KMS-11 (cell line): ENCODE data around the gene STBD1.
A peak's percentile ranks its signal among the peaks of the same experiment; 100 is the strongest.

Experiments
- H2AFZ ChIP-seq: fragments of 200-600 bp; sonication (generic); 2 replicates; pipeline ENCODE4 v1.6.1; 2016; ENCODE audit warnings: antibody characterized with exemption, mixed run types, low read depth
- H3K27ac ChIP-seq: fragments of 200-600 bp; sonication (generic); 2 replicates; pipeline ENCODE4 v1.6.1; 2016; ENCODE audit warnings: mild to moderate bottlenecking, mixed run types
- H3K27me3 ChIP-seq: fragments of 200-600 bp; sonication (generic); 2 replicates; pipeline ENCODE4 v1.6.1; 2017; ENCODE audit warnings: mild to moderate bottlenecking, low read depth, mixed run types, moderate library complexity; ENCODE audit not compliant: insufficient read depth
- H3K36me3 ChIP-seq: fragments of 200-600 bp; sonication (generic); 2 replicates; pipeline ENCODE4 v1.6.1; 2017; ENCODE audit warnings: mild to moderate bottlenecking, mixed run types; ENCODE audit not compliant: insufficient read depth
- H3K4me1 ChIP-seq: fragments of 200-600 bp; sonication (generic); 2 replicates; pipeline ENCODE4 v1.6.1; 2016; ENCODE audit warnings: mild to moderate bottlenecking, low read depth, mixed run types; ENCODE audit not compliant: poor library complexity, severe bottlenecking
- H3K4me2 ChIP-seq: fragments of 200-600 bp; sonication (generic); 2 replicates; pipeline ENCODE4 v1.7.0; 2016; ENCODE audit warnings: mild to moderate bottlenecking, mixed run types
- H3K4me3 ChIP-seq: fragments of 200-600 bp; sonication (generic); IDR thresholded peaks from 2 replicates; pipeline ENCODE4 v1.6.1; 2017; ENCODE audit warnings: low read depth, low read length, mixed read lengths; ENCODE audit not compliant: insufficient read depth
- H3K79me2 ChIP-seq: fragments of 200-600 bp; sonication (generic); 2 replicates; pipeline ENCODE4 v1.6.1; 2016; ENCODE audit warnings: low read depth, mixed run types; ENCODE audit not compliant: insufficient read depth
- H3K9ac ChIP-seq: fragments of 200-600 bp; sonication (generic); 2 replicates; pipeline ENCODE4 v1.6.1; 2016; ENCODE audit warnings: mild to moderate bottlenecking, mixed run types
- H4K20me1 ChIP-seq: fragments of 200-600 bp; sonication (generic); 2 replicates; pipeline ENCODE4 v1.6.1; 2016; ENCODE audit warnings: mild to moderate bottlenecking, mixed run types; ENCODE audit not compliant: insufficient read depth
- TF ChIP-seq, protein P1 (sequence below): fragments of 200-600 bp; sonication (generic); conservative IDR thresholded peaks from 2 replicates; pipeline ENCODE4 v1.6.1; 2017; ENCODE audit warnings: low read depth, mild to moderate bottlenecking, antibody characterized with exemption, low read length, moderate library complexity, mixed read lengths

Gene STBD1

GRCh38 chr4:76308548-76308947, 2.0 kb downstream of the STBD1 start:
- TF ChIP-seq, protein P1, sequence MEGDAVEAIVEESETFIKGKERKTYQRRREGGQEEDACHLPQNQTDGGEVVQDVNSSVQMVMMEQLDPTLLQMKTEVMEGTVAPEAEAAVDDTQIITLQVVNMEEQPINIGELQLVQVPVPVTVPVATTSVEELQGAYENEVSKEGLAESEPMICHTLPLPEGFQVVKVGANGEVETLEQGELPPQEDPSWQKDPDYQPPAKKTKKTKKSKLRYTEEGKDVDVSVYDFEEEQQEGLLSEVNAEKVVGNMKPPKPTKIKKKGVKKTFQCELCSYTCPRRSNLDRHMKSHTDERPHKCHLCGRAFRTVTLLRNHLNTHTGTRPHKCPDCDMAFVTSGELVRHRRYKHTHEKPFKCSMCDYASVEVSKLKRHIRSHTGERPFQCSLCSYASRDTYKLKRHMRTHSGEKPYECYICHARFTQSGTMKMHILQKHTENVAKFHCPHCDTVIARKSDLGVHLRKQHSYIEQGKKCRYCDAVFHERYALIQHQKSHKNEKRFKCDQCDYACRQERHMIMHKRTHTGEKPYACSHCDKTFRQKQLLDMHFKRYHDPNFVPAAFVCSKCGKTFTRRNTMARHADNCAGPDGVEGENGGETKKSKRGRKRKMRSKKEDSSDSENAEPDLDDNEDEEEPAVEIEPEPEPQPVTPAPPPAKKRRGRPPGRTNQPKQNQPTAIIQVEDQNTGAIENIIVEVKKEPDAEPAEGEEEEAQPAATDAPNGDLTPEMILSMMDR = no peak
- H3K9ac ChIP-seq = no peak overlapping the region
- H3K79me2 ChIP-seq = peaks cover 73% of the 10 kb centered on the region
- no peak overlapping the region for H3K27ac ChIP-seq
- H2AFZ ChIP-seq = no peak overlapping the region
- H3K4me2 ChIP-seq = peak overlapping the region; percentile 59
- 0 out of 2 replicates have a peak, but pooled peaks cover 5% of the 10 kb centered on the region for H4K20me1 ChIP-seq
- no peak overlapping the region for H3K4me3 ChIP-seq
- no peaks in the 10 kb centered on the region for H3K27me3 ChIP-seq
- H3K36me3 ChIP-seq = peaks cover 19% of the 10 kb centered on the region; the same call in 1 of the 2 replicates
- H3K4me1 ChIP-seq = peaks cover 69% of the 10 kb centered on the region

DNA sequence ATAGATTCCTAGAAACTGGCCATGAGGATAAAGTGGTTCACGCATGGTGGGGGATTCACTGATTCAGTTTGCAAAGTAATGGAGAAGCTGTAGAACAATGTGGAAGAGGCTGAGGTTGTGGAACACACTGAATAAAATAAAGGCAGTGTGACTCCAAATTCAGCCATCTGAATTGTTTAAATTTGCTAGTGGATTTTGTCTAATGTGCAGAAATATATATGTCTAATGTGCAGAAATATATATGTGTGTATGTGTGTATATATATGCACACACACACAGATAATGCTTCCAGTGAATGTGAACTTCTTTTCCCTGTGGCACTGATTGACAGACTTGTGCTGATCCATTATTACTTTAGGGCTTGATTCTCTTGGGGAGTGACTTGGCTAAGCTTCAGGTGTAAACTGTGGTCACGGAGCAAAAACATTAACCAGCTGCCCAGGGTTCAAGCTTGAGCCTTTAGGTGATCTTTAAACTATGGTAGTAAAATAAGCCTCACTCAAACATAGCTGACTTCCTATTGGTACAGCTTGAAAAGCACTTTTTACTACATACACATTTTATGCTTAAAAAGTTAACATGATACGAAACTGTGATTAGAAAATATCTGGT, 3.5 kb downstream of the STBD1 start:
- no peak overlapping the region for H2AFZ ChIP-seq
- TF ChIP-seq, protein P1 = no peak
- 0 out of 2 replicates have a peak, but pooled peaks cover 5% of the 10 kb centered on the region for H4K20me1 ChIP-seq
- no peak overlapping the region for H3K27ac ChIP-seq
- no peak overlapping the region for H3K9ac ChIP-seq
- H3K4me1 ChIP-seq = peaks cover 55% of the 10 kb centered on the region
- no peak overlapping the region for H3K4me3 ChIP-seq
- no peaks in the 10 kb centered on the region for H3K27me3 ChIP-seq
- H3K36me3 ChIP-seq = peaks cover 19% of the 10 kb centered on the region; the same call in 1 of the 2 replicates
- H3K4me2 ChIP-seq = peak overlapping the region; percentile 59; the same call in 1 of the 2 replicates
- H3K79me2 ChIP-seq = peaks cover 58% of the 10 kb centered on the region

DNA sequence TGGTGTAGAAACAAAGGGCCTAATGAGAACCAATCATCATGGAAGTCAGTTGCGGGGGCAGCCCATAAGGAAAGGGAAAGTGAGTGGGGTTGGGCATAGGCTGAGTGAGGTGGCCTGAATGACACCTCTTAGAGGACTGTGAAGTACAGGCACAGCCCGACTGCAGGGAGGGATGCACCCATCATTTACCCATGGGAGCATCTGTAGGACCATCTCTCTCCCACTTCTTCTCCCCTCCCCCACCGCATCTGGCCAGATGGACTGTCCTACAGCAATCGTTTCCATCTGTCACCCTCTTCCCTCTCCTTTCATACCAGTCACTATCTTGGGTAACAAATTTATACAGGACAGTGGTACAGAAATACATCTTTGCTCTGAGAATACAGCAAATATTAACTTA, 4.2 kb downstream of the STBD1 start:
- H3K36me3 ChIP-seq = peaks cover 19% of the 10 kb centered on the region; the same call in 1 of the 2 replicates
- TF ChIP-seq, protein P1 = no peak
- peaks cover 52% of the 10 kb centered on the region for H3K79me2 ChIP-seq

GRCh38 chr4:76311896-76312331, 5.4 kb downstream of the STBD1 start:
- Histone ChIP-seq H3K36me3 (peaks cover 19% of the 10 kb centered on the region; the same call in 1 of the 2 replicates), H3K4me3 (no peak overlapping the region), H4K20me1 (0 out of 2 replicates have a peak, but pooled peaks cover 5% of the 10 kb centered on the region), H2AFZ (no peak overlapping the region), H3K4me1 (peaks cover 50% of the 10 kb centered on the region), H3K27ac (peak overlapping the region; percentile 30; the same call in 1 of the 2 replicates), H3K9ac (no peak overlapping the region), H3K79me2 (peaks cover 39% of the 10 kb centered on the region), H3K4me2 (peak overlapping the region; percentile 75), H3K27me3 (no peaks in the 10 kb centered on the region)
- TF ChIP-seq, protein P1 = no peak

More for the DNA sequence above, 4.2 kb downstream of the STBD1 start:
- Histone ChIP-seq H3K4me1 (peaks cover 50% of the 10 kb centered on the region), H4K20me1 (0 out of 2 replicates have a peak, but pooled peaks cover 5% of the 10 kb centered on the region), H3K9ac (no peak overlapping the region), H3K27ac (no peak overlapping the region), H3K27me3 (no peaks in the 10 kb centered on the region), H2AFZ (no peak overlapping the region), H3K4me3 (no peak overlapping the region), H3K4me2 (peak overlapping the region; percentile 59; the same call in 1 of the 2 replicates)
